H1 (cell line): Measurements from ENCODE around the gene COA5. TPM values are rescaled to one million over a fixed set of nuclear protein-coding genes. Genes with fewer than 3 reads are reported as not detected.

ENCODE experiments used
- FOSL1 ChIP-seq: IDR thresholded peaks from 2 replicates; pipeline ENCODE4 v1.6.1; 2011; ENCODE audit warnings: mild to moderate bottlenecking, low read depth, low read length, moderate library complexity; ENCODE audit not compliant: insufficient read depth
- JUND ChIP-seq: IDR thresholded peaks from 2 replicates; pipeline ENCODE4 v1.6.1; 2011; ENCODE audit warnings: mild to moderate bottlenecking, improper control_type of control experiment, low read length
- polyA plus RNA-seq, 7 experiments: library from polyadenylated mRNA; depleted of rRNA in 3 of 7; stranded (reverse) in 5 of 7; unstranded in 2 of 7; fragments of >200 nt in 5 of 7; fragments of 200-250 nt in 2 of 7; gene quantifications; 1 replicate in 5 of 7; 2 replicates in 1 of 7; 4 replicates in 1 of 7; pipeline versions ENCODE4 v1.2.1 to v1.2.3, GENCODE V29; 2011 to 2013; ENCODE audit warnings: missing spikeins in 2 of 7, mixed read lengths in 2 of 7
- total RNA-seq: library from RNA; stranded (reverse); fragmentation: NEBNext Ultra II Directional; extraction: Animal tissue kit (Norgen Biotek cat#: 25700); gene quantifications from 2 replicates; pipeline ENCODE4 v1.2.1, GENCODE V29; 2021
- TF ChIP-seq, protein P1 (sequence below): IDR thresholded peaks from 2 replicates; pipeline ENCODE4 v1.6.1; 2011; ENCODE audit warnings: low read length, improper control_type of control experiment

The COA5 gene
- total and polyA plus RNA-seq, 2 of the 8 experiments (the other 6 are each of a cell fraction or from before 2014, with no cell fraction given) = 20.3 to 24.7 TPM

DNA sequence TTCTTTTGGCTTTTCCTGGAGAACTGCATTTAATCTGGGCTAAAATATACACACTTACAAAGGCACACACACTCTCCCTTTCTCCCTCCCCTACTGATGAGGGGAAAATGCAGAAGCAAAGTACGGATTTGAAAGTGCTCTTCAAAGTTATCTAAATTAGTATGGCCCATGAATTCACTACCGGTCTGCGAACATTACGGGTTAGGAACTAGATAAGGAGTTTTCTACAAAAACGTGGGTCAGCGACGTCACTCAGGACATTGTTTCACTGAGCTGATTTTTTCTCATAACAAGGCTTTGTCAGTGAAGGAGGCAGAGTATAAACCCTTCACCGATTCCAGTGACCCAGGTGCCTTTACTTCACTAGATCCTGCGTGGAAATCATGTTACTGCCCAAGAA, 47.3 kb downstream of the COA5 start (continued):
- TF ChIP-seq, protein P1, sequence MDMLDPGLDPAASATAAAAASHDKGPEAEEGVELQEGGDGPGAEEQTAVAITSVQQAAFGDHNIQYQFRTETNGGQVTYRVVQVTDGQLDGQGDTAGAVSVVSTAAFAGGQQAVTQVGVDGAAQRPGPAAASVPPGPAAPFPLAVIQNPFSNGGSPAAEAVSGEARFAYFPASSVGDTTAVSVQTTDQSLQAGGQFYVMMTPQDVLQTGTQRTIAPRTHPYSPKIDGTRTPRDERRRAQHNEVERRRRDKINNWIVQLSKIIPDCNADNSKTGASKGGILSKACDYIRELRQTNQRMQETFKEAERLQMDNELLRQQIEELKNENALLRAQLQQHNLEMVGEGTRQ = no peak
- TF ChIP-seq FOSL1 (no peak), JUND (no peak)
